ENCODE measurements around the gene CARS2. TPM values are rescaled to one million over a fixed set of nuclear protein-coding genes. Genes with fewer than 3 reads are reported as not detected.

Gene CARS2
- polyA plus RNA-seq, 2 of the 4 experiments (the other 2 are of a cell fraction), result 31.5 to 41.4 TPM

GRCh38 chr13:110680852-110681251, 25.1 kb downstream of the CARS2 start:
- FAIRE-seq (no peak), DNase-seq (ENCODE audit: low read depth in 1 of 2, low spot score in 1 of 2) (peak; percentile 42 to 43), ATAC-seq (peak; percentile 81 to 84; a peak in 5 of 6 replicates)
- POLR2A ChIA-PET, result interaction anchor here (1.5 kb wide), 1 partner anchor 34 kb away, joined by 4 read pairs; no protein-coding TSS in a partner anchor
- Histone ChIP-seq H3K4me2 (no peak overlapping the region), H3K27ac (no peak overlapping the region), H3K4me3 (no peak overlapping the region), H3K9me3 (no peaks in the 10 kb centered on the region), H3K4me1 (no peaks in the 10 kb centered on the region)
- TF ChIP-seq RAD21 (conservative IDR thresholded peaks at IDR 0.05 in 1 of 2, IDR thresholded peaks at IDR 0.05 in 1 of 2) (peak in 1 of 2 experiments; percentile 27; a peak in 2 of 5 replicates), NPAS2 (CRISPR knock-in tag; IDR thresholded peaks at IDR 0.05; ENCODE audit: borderline replicate concordance) (no peak), HES2 (IDR thresholded peaks at IDR 0.05) (no peak), CTCF (IDR thresholded peaks at IDR 0.05) (peak; percentile 33), MAFK (IDR thresholded peaks at IDR 0.05; ENCODE audit: partially characterized antibody) (peak; percentile 57)
- CTCF ChIA-PET, result interaction anchor here (0.6 to 1.6 kb wide), 5 partner anchors 9 to 139 kb away, joined by 3 to 7 read pairs (median 4); no protein-coding TSS in a partner anchor
- WGBS (ENCODE audit: missing lambda C conversion rate), result 68% methylated on average over 7 of the region's 7 CpGs

- POLR2A ChIA-PET, result no interaction called here
- no peaks in the 10 kb centered on the region for H3K9me3 ChIP-seq
- no peak overlapping the region for H3K4me2 ChIP-seq
- FAIRE-seq (no peak), DNase-seq (ENCODE audit: low read depth in 1 of 2, low spot score in 1 of 2) (no peak), ATAC-seq (no peak)
- H3K4me1 ChIP-seq, result no peaks in the 10 kb centered on the region
- no peak overlapping the region for H3K27ac ChIP-seq
- 90% methylated on average over 22 of the region's 28 CpGs for WGBS (ENCODE audit: missing lambda C conversion rate)
- H3K4me3 ChIP-seq, result no peak overlapping the region
- TF ChIP-seq CTCF (IDR thresholded peaks at IDR 0.05) (no peak), ATOH8 (CRISPR knock-in tag; IDR thresholded peaks at IDR 0.05; ENCODE audit: low read depth) (no peak), MYC (IDR thresholded peaks at IDR 0.05; ENCODE audit: borderline replicate concordance, low read length) (no peak), RNF2 (IDR thresholded peaks at IDR 0.05; ENCODE audit: borderline replicate concordance, low read depth) (no peak), FOXS1 (CRISPR knock-in tag; IDR thresholded peaks at IDR 0.05) (no peak), NPAS2 (CRISPR knock-in tag; IDR thresholded peaks at IDR 0.05; ENCODE audit: borderline replicate concordance) (no peak), FOSL2 (IDR thresholded peaks at IDR 0.05) (no peak), FOSL2 (CRISPR knock-in tag; IDR thresholded peaks at IDR 0.05) (no peak), ZSCAN20 (CRISPR knock-in tag; IDR thresholded peaks at IDR 0.05) (no peak), BHLHE40 (IDR thresholded peaks at IDR 0.05; ENCODE audit: low read depth, low read length) (no peak), CEBPB (IDR thresholded peaks at IDR 0.05) (no peak), POLR2AphosphoS2 (conservative IDR thresholded peaks at IDR 0.05; ENCODE audit: low read length) (no peak), GATA3 (IDR thresholded peaks at IDR 0.05; ENCODE audit: borderline replicate concordance) (no peak), KDM1A (IDR thresholded peaks at IDR 0.05; ENCODE audit: low read depth) (no peak), RAD21 (conservative IDR thresholded peaks at IDR 0.05 in 1 of 2, IDR thresholded peaks at IDR 0.05 in 1 of 2) (no peak), JUNB (IDR thresholded peaks at IDR 0.05) (no peak), EHF (CRISPR knock-in tag; IDR thresholded peaks at IDR 0.05) (no peak)
- CTCF ChIA-PET, result no interaction called here
Observed at GRCh38 chr13:110677731-110678545, 28.0 kb downstream of the CARS2 start.
